ENCODE results near the gene DDX31. TPM values are rescaled to one million over a fixed set of nuclear protein-coding genes. Genes with fewer than 3 reads are reported as not detected.

DDX31 gene
- total and polyA plus RNA-seq, 9 of the 15 experiments (the other 6 are each of a cell fraction or from before 2014, with no cell fraction given), result 11.9 to 24.6 (median 22.2) TPM

DNA sequence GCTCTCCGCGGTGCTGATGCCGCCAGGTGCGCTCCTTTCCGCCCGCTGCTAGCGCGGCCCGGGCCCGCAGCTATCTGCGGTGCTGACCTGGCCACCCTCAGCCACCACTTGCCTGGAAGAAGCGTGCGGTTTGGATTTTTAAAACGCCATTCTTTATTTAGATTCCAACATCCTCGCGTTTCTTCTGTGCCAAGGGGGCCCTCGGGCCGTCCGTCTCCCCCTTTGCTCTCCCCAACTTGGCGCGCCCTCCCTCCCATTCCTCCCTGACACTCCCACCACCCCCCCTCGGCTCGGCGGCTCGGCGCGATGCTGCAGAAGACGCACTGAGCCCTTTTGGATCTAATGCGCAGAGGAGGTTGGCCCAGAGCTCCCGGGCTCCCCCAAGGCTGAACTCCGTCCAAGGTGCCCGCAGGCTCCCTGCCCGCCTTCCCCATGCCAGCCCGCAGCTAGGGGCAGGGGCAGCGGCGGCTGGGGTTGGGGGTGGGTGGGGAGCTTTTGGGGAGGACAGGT, 87.5 kb downstream of the DDX31 start, which contains the start of gene BARHL1 (continued):
- TF ChIP-seq, protein P1, sequence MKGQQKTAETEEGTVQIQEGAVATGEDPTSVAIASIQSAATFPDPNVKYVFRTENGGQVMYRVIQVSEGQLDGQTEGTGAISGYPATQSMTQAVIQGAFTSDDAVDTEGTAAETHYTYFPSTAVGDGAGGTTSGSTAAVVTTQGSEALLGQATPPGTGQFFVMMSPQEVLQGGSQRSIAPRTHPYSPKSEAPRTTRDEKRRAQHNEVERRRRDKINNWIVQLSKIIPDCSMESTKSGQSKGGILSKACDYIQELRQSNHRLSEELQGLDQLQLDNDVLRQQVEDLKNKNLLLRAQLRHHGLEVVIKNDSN (CRISPR knock-in tag; IDR thresholded peaks at IDR 0.05), result no peak
- TF ChIP-seq, protein P2, sequence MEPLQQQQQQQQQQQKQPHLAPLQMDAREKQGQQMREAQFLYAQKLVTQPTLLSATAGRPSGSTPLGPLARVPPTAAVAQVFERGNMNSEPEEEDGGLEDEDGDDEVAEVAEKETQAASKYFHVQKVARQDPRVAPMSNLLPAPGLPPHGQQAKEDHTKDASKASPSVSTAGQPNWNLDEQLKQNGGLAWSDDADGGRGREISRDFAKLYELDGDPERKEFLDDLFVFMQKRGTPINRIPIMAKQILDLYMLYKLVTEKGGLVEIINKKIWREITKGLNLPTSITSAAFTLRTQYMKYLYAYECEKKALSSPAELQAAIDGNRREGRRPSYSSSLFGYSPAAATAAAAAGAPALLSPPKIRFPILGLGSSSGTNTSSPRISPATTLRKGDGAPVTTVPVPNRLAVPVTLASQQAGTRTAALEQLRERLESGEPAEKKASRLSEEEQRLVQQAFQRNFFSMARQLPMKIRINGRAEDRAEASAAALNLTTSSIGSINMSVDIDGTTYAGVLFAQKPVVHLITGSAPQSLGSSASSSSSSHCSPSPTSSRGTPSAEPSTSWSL (CRISPR knock-in tag; IDR thresholded peaks at IDR 0.05; ENCODE audit: borderline replicate concordance), result no peak
- TF ChIP-seq SMAD3 (CRISPR knock-in tag; conservative IDR thresholded peaks at IDR 0.05), result no peak
- no peak for TF ChIP-seq ZNF277 (CRISPR knock-in tag; IDR thresholded peaks at IDR 0.05; ENCODE audit: borderline replicate concordance)
- TF ChIP-seq ZNF639 (CRISPR knock-in tag; conservative IDR thresholded peaks at IDR 0.05 in 1 of 2, IDR thresholded peaks at IDR 0.05 in 1 of 2), result peak in 1 of 2 experiments; percentile 6; a peak in 2 of 4 replicates
- no peak for TF ChIP-seq ZNF280B (CRISPR knock-in tag; IDR thresholded peaks at IDR 0.05)
- 0 out of 2 replicates have a peak, but pooled peaks have one; percentile 9 for TF ChIP-seq ZNF589 (CRISPR knock-in tag; IDR thresholded peaks at IDR 0.05; ENCODE audit: low read depth)
- TF ChIP-seq ZNF431 (CRISPR knock-in tag; IDR thresholded peaks at IDR 0.05), result no peak
- peak; percentile 35 for TF ChIP-seq CCNT2 (IDR thresholded peaks at IDR 0.05; ENCODE audit: borderline replicate concordance, extremely low read depth, insufficient read length, low read depth, low read length)
- TF ChIP-seq PURB (CRISPR knock-in tag; IDR thresholded peaks at IDR 0.05; ENCODE audit: low read depth), result no peak
- TF ChIP-seq POLR2AphosphoS2 (IDR thresholded peaks at IDR 0.05; ENCODE audit: low read length), result no peak
- no peak for TF ChIP-seq GATA2 (CRISPR knock-in tag; IDR thresholded peaks at IDR 0.05)
- 0 out of 6 replicates have a peak, but pooled peaks of 1 of the 3 experiments have one; percentile 1 for TF ChIP-seq ZBTB11 (CRISPR knock-in tag; IDR thresholded peaks at IDR 0.05)
- TF ChIP-seq ZNF121 (CRISPR knock-in tag; conservative IDR thresholded peaks at IDR 0.05), result no peak
- 0 out of 2 replicates have a peak, but pooled peaks have one; percentile 5 for TF ChIP-seq ATF7 (IDR thresholded peaks at IDR 0.05)
- TF ChIP-seq FOXA1 (IDR thresholded peaks at IDR 0.05; ENCODE audit: borderline replicate concordance), result no peak
